HG03378 (cell line): ENCODE results near the gene SBSN.

ENCODE experiments used
- ATAC-seq: cut with Tn5 transposase; IDR thresholded peaks from one replicate; pipeline ENCODE4 v1.9.1; 2021; ENCODE audit warnings: mild to moderate bottlenecking, moderate library complexity; ENCODE audit not compliant: unreplicated experiment

SBSN gene

GRCh38 chr19:35528218-35529038 lies at the start of gene SBSN:
TSS of gene SBSN (minus strand) at chr19:35528311. CDS start at chr19:35528281, 30 bp downstream.
- ATAC-seq: no peak

GRCh38 chr19:35571406-35571965 lies 43.4 kb upstream of the SBSN start:
- no peak for ATAC-seq

- no peak for ATAC-seq
These were observed 41.2 kb upstream of the SBSN start for GRCh38 chr19:35569281-35569781.

- ATAC-seq: no peak
These were observed 38.6 kb upstream of the SBSN start for GRCh38 chr19:35566738-35567137.

- no peak for ATAC-seq
These were observed 37.1 kb upstream of the SBSN start for GRCh38 chr19:35565016-35565856.

GRCh38 chr19:35563207-35563829 lies 35.2 kb upstream of the SBSN start, which contains the start of gene ATP4A:
TSS of gene ATP4A (minus strand) at chr19:35563658. CDS start at chr19:35563629, 29 bp downstream.
- ATAC-seq: no peak

- no peak for ATAC-seq
These were observed 34.7 kb upstream of the SBSN start for GRCh38 chr19:35562776-35563175.

- ATAC-seq: no peak
These were observed 34.2 kb upstream of the SBSN start for GRCh38 chr19:35562336-35562735.

GRCh38 chr19:35561436-35561835 lies 33.3 kb upstream of the SBSN start:
- ATAC-seq: no peak

GRCh38 chr19:35560677-35561076 lies 32.6 kb upstream of the SBSN start:
- ATAC-seq: no peak

- no peak for ATAC-seq
These were observed 32.2 kb upstream of the SBSN start for GRCh38 chr19:35560271-35560670.

- no peak for ATAC-seq
These were observed 31.7 kb upstream of the SBSN start for GRCh38 chr19:35559781-35560180.

GRCh38 chr19:35559281-35559659 lies 31.2 kb upstream of the SBSN start:
- ATAC-seq: peak; percentile 79

GRCh38 chr19:35558400-35559280 lies 30.5 kb upstream of the SBSN start:
- no peak for ATAC-seq

GRCh38 chr19:35557539-35558399 lies 29.7 kb upstream of the SBSN start:
- no peak for ATAC-seq

- ATAC-seq: no peak
These were observed 28.9 kb upstream of the SBSN start for GRCh38 chr19:35556846-35557538.

- no peak for ATAC-seq
These were observed 28.0 kb upstream of the SBSN start for GRCh38 chr19:35556025-35556590.
